Mesenchymal stem cell (in vitro differentiated cells and primary cell): ENCODE data around the gene YWHAE.

ENCODE experiments used
- DNase-seq: peaks from one replicate; pipeline ENCODE4 v3.0.0-alpha.2; 2013
- H2AFZ ChIP-seq: one replicate; pipeline ENCODE4 v1.6.1; 2013; ENCODE audit warnings: low read depth, mild to moderate bottlenecking, control low read depth, inconsistent platforms, low read length, moderate library complexity
- H2AK5ac ChIP-seq: 2 replicates; pipeline ENCODE4 v1.6.1; 2013; ENCODE audit warnings: low read length, moderate library complexity, mild to moderate bottlenecking, inconsistent platforms; ENCODE audit not compliant: severe bottlenecking
- H2BK120ac ChIP-seq: one replicate; pipeline ENCODE4 v1.6.1; 2013; ENCODE audit warnings: low read depth, mild to moderate bottlenecking, inconsistent platforms, low read length, moderate library complexity
- H2BK12ac ChIP-seq, 2 experiments: one replicate each; pipeline ENCODE4 v1.6.1; 2013; ENCODE audit warnings: inconsistent platforms in 2 of 2, low read length in 2 of 2, mild to moderate bottlenecking in 2 of 2, moderate library complexity in 2 of 2, control low read depth in 1 of 2
- H2BK15ac ChIP-seq: one replicate; pipeline ENCODE4 v1.6.1; 2013; ENCODE audit warnings: mild to moderate bottlenecking, low read depth, inconsistent platforms; ENCODE audit not compliant: poor library complexity, severe bottlenecking
- H2BK5ac ChIP-seq: 2 replicates; pipeline ENCODE4 v1.6.1; 2013; ENCODE audit warnings: low read depth, mild to moderate bottlenecking, low read length, control low read depth, inconsistent platforms; ENCODE audit not compliant: poor library complexity, severe bottlenecking
- H3K14ac ChIP-seq, 2 experiments: one replicate each; pipeline ENCODE4 v1.6.1; 2013; ENCODE audit warnings: inconsistent platforms in 2 of 2, low read length in 2 of 2, control low read depth in 1 of 2, mild to moderate bottlenecking in 1 of 2, moderate library complexity in 1 of 2
- H3K18ac ChIP-seq, 2 experiments: one replicate each; pipeline ENCODE4 v1.6.1; 2013; ENCODE audit warnings: inconsistent platforms in 2 of 2, low read length in 2 of 2, control low read depth in 1 of 2, low read depth in 1 of 2, mild to moderate bottlenecking in 1 of 2
- H3K23ac ChIP-seq, 2 experiments: one replicate each; pipeline ENCODE4 v1.6.1; 2013; ENCODE audit warnings: inconsistent platforms in 2 of 2, low read length in 2 of 2, mild to moderate bottlenecking in 2 of 2, moderate library complexity in 2 of 2, control low read depth in 1 of 2
- H3K27ac ChIP-seq: 2 replicates; pipeline ENCODE4 v1.5.1; 2013; ENCODE audit warnings: mild to moderate bottlenecking, moderate library complexity, low read length, control low read depth, inconsistent platforms; ENCODE audit not compliant: poor library complexity, severe bottlenecking
- H3K27me3 ChIP-seq, 2 experiments: 2 replicates each; pipeline versions ENCODE4 v1.6.1 to v1.7.0; 2013; ENCODE audit warnings: low read length in 2 of 2, mild to moderate bottlenecking in 2 of 2, moderate library complexity in 2 of 2, control low read depth in 1 of 2, inconsistent platforms in 1 of 2; ENCODE audit not compliant: control insufficient read depth in 1 of 2, insufficient read depth in 1 of 2
- H3K36me3 ChIP-seq, 2 experiments: 2 replicates each; pipeline versions ENCODE4 v1.6.1 to v1.7.0; 2013; ENCODE audit warnings: low read length in 2 of 2, control low read depth in 1 of 2, inconsistent platforms in 1 of 2, low read depth in 1 of 2, mild to moderate bottlenecking in 1 of 2; ENCODE audit not compliant: insufficient read depth in 2 of 2, control insufficient read depth in 1 of 2
- H3K4ac ChIP-seq, 2 experiments: one replicate each; pipeline ENCODE4 v1.6.1; 2013; ENCODE audit warnings: inconsistent platforms in 2 of 2, low read length in 2 of 2, mild to moderate bottlenecking in 2 of 2, moderate library complexity in 2 of 2, control low read depth in 1 of 2, low read depth in 1 of 2
- H3K4me1 ChIP-seq: 2 replicates; pipeline ENCODE4 v1.6.1; 2013; ENCODE audit warnings: low read depth, low read length, control low read depth; ENCODE audit not compliant: control insufficient read depth, insufficient read depth
- H3K4me2 ChIP-seq: 2 replicates; pipeline ENCODE4 v1.6.1; 2013; ENCODE audit warnings: low read length, mild to moderate bottlenecking, inconsistent platforms; ENCODE audit not compliant: poor library complexity, severe bottlenecking
- H3K4me3 ChIP-seq, 2 experiments: 2 replicates each; pipeline versions ENCODE4 v1.5.1 to v1.7.0; 2013; ENCODE audit warnings: low read length in 2 of 2, mild to moderate bottlenecking in 2 of 2, control low read depth in 1 of 2, low read depth in 1 of 2; ENCODE audit not compliant: insufficient read depth in 1 of 2
- H3K79me1 ChIP-seq: replicated peaks from 2 replicates; pipeline ENCODE4 v1.6.1; 2013; ENCODE audit warnings: mild to moderate bottlenecking, control low read depth, low read length, inconsistent platforms; ENCODE audit not compliant: poor library complexity, severe bottlenecking
- H3K9ac ChIP-seq: 2 replicates; pipeline ENCODE4 v1.7.0; 2013; ENCODE audit warnings: mild to moderate bottlenecking, low read length, moderate library complexity
- H3K9me3 ChIP-seq: 2 replicates; pipeline ENCODE4 v1.7.0; 2013; ENCODE audit warnings: mild to moderate bottlenecking, low read length; ENCODE audit not compliant: control insufficient read depth
- H4K8ac ChIP-seq: one replicate; pipeline ENCODE4 v1.6.1; 2013; ENCODE audit warnings: inconsistent platforms, mild to moderate bottlenecking, low read length, moderate library complexity
- H4K91ac ChIP-seq: one replicate; pipeline ENCODE4 v1.6.1; 2013; ENCODE audit warnings: mild to moderate bottlenecking, low read length, inconsistent platforms
- WGBS: methylation state at CpG from one replicate; pipeline ENCODE4 v1.1.7; 2013; ENCODE audit warnings: mixed read lengths; 5-methylcytosine and 5-hydroxymethylcytosine counted together

YWHAE gene

DNA sequence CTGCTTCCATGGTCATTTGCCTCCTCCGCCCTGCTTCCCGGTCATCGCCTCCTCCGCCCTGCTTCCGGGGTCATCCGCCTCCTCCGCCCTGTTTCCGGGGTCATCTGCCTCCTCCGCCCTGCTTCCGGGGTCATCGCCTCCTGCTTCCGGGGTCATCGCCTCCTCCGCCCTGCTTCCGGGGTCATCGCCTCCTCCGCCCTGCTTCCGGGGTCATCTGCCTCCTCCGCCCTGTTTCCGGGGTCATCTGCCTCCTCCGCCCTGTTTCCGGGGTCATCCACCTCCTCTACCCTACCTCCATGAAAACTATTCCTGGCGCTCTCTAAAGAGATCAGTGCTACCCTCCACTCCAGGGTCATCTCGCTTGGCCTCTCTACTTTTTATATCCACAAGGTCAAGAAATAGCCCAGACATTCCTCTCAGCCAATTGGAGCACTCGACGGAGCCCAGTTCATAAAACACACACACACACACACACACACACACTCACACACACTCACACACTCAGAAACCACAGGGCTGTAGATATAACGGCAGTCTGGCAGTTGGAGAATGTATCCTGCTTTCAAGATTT lies 75.7 kb downstream of the YWHAE start:
- Histone ChIP-seq H3K18ac (no peak overlapping the region), H2BK12ac (no peak overlapping the region), H3K4me2 (no peak overlapping the region), H2AK5ac (no peak overlapping the region), H3K14ac (no peak overlapping the region), H3K23ac (no peak overlapping the region), H2BK120ac (no peak overlapping the region), H2BK5ac (no peak overlapping the region), H3K79me1 (no peaks in the 10 kb centered on the region), H3K9ac (no peak overlapping the region), H3K4me3 (no peak overlapping the region), H2BK15ac (no peak overlapping the region), H2AFZ (no peak overlapping the region), H4K91ac (no peak overlapping the region), H3K4ac (no peak overlapping the region), H3K4me1 (no peaks in the 10 kb centered on the region), H3K36me3 (no peaks in the 10 kb centered on the region), H3K27ac (no peak overlapping the region), H3K9me3 (no peaks in the 10 kb centered on the region), H3K27me3 (peaks cover 6 to 32% of the 10 kb centered on the region in 2 experiments), H4K8ac (no peak overlapping the region)
- WGBS: 90% methylated on average over 27 of the region's 27 CpGs
- no peak for DNase-seq

DNA sequence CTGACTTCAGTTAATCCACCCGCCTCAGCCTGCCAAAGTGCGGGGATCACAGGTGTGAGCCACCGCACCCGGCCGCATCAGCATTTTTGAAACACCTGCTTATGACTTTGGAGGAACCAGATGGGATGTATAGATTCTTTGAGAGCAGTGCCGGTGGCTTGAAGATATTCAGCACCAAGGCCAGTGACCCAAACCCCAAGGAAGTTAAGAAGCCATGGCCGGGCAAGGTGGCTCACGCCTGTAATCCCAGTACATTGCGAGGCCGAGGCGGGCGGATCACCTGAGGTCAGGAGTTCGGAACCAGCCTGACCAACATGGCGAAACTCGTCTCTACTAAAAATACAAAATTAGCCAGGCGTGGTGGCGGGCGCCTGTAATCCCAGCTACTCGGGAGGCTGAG lies 76.7 kb downstream of the YWHAE start:
- H2BK15ac ChIP-seq: no peak overlapping the region
- H3K79me1 ChIP-seq: no peaks in the 10 kb centered on the region
- H3K9ac ChIP-seq: no peak overlapping the region
- H3K9me3 ChIP-seq: no peaks in the 10 kb centered on the region
- H3K27me3 ChIP-seq: peaks cover 6 to 24% of the 10 kb centered on the region in 2 experiments
- no peak overlapping the region for H2BK5ac ChIP-seq
- no peak overlapping the region for H3K23ac ChIP-seq
- no peak overlapping the region for H3K4me2 ChIP-seq
- no peak overlapping the region for H3K18ac ChIP-seq
- no peak overlapping the region for H3K27ac ChIP-seq
- H4K91ac ChIP-seq: no peak overlapping the region
- H3K4me1 ChIP-seq: no peaks in the 10 kb centered on the region
- DNase-seq: no peak
- WGBS: 92% methylated on average over 19 of the region's 19 CpGs
- H3K14ac ChIP-seq: no peak overlapping the region
- H2BK120ac ChIP-seq: no peak overlapping the region
- no peak overlapping the region for H3K4me3 ChIP-seq
- no peak overlapping the region for H2AFZ ChIP-seq
- no peak overlapping the region for H2BK12ac ChIP-seq
- H2AK5ac ChIP-seq: no peak overlapping the region
- no peak overlapping the region for H4K8ac ChIP-seq
- H3K36me3 ChIP-seq: no peaks in the 10 kb centered on the region
- no peak overlapping the region for H3K4ac ChIP-seq

DNA sequence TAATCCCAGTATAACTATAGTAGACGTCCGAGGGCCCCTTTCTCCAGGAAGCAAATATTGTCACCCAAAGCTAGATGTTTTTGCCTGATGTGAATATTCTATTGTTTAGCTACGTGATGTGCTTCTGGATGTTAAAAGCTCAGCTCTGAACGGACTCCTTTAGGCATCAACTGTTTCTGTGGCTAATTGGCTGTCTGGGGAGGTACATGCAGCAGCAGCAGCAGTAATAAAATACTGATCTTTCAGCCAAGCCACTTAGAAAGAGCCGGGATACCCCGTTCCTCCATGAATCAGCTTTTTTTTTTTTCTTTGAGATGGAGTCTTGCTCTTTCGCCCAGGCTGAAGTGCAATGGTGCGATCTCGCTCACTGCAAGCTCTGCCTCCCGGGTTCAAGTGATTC lies 77.5 kb downstream of the YWHAE start:
- Histone ChIP-seq H3K9me3 (no peaks in the 10 kb centered on the region), H3K4me3 (no peak overlapping the region), H3K14ac (no peak overlapping the region), H2BK120ac (no peak overlapping the region), H3K4me1 (no peaks in the 10 kb centered on the region), H3K9ac (no peak overlapping the region), H4K8ac (no peak overlapping the region), H3K23ac (no peak overlapping the region), H3K79me1 (no peaks in the 10 kb centered on the region), H3K18ac (no peak overlapping the region), H3K27me3 (peaks cover 6 to 23% of the 10 kb centered on the region in 2 experiments), H3K4me2 (no peak overlapping the region), H4K91ac (no peak overlapping the region), H2AFZ (no peak overlapping the region), H2BK12ac (no peak overlapping the region), H3K27ac (no peak overlapping the region), H2BK15ac (no peak overlapping the region), H3K4ac (no peak overlapping the region), H3K36me3 (no peaks in the 10 kb centered on the region), H2BK5ac (no peak overlapping the region), H2AK5ac (no peak overlapping the region)
- WGBS: 80% methylated on average over 10 of the region's 10 CpGs
- DNase-seq: no peak

DNA sequence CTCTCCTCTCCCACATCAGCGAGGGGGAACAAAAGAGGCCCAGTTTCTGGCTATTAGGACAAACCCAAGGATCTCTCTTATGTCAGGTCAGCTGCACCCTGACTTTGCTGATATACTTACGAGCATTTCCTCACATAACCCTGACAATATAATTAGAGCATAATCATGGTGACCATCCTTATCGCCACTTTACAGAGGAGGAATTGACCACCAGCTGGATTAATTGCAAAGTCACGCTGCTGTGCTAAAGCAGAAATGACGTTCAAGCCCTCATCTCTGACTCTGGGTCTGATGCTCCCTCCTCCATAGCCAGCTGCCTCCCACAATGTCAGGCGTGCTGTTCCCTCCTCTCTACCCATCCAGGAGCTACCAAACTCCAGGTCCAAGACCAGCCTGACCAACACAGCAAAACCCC lies 78.0 kb downstream of the YWHAE start:
- Histone ChIP-seq H2BK5ac (no peak overlapping the region), H3K23ac (no peak overlapping the region), H3K14ac (peak overlapping the region in 1 of 2 experiments; percentile 71), H3K27ac (no peak overlapping the region), H3K36me3 (no peaks in the 10 kb centered on the region), H3K9me3 (no peaks in the 10 kb centered on the region), H3K9ac (no peak overlapping the region), H4K8ac (no peak overlapping the region), H3K4me1 (no peaks in the 10 kb centered on the region), H3K18ac (no peak overlapping the region), H3K27me3 (peaks cover 6 to 23% of the 10 kb centered on the region in 2 experiments), H2BK15ac (no peak overlapping the region), H2BK120ac (no peak overlapping the region), H3K79me1 (no peaks in the 10 kb centered on the region), H2BK12ac (no peak overlapping the region), H2AFZ (no peak overlapping the region), H4K91ac (no peak overlapping the region), H2AK5ac (no peak overlapping the region), H3K4me2 (no peak overlapping the region), H3K4ac (no peak overlapping the region), H3K4me3 (no peak overlapping the region)
- WGBS: 80% methylated on average over 6 of the region's 6 CpGs
- DNase-seq: no peak
